Loucy (cell line): ENCODE results near the gene KPNA6.

Experiments
- H2AFZ ChIP-seq: fragments of 200-600 bp; sonication (generic); 2 replicates; pipeline ENCODE4 v1.6.0; 2016; ENCODE audit warnings: antibody characterized with exemption, mild to moderate bottlenecking, low read length, moderate library complexity
- H3F3A ChIP-seq: fragments of 200-600 bp; 2 replicates; pipeline ENCODE4 v1.6.0; 2016; ENCODE audit warnings: antibody characterized with exemption, low read depth, mild to moderate bottlenecking
- H3K27me3 ChIP-seq: fragments of 200-600 bp; sonication (generic); 2 replicates; pipeline ENCODE4 v1.6.1; 2014; ENCODE audit warnings: low read length, mild to moderate bottlenecking; ENCODE audit not compliant: insufficient read depth, poor library complexity, severe bottlenecking
- H3K36me3 ChIP-seq: fragments of 200-600 bp; sonication (generic); 2 replicates; pipeline ENCODE4 v1.6.1; 2016; ENCODE audit warnings: low read length; ENCODE audit not compliant: insufficient read depth
- H3K4me1 ChIP-seq: fragments of 200-600 bp; sonication (generic); 2 replicates; pipeline ENCODE4 v1.5.1; 2014; ENCODE audit warnings: low read length, mild to moderate bottlenecking; ENCODE audit not compliant: insufficient read depth, poor library complexity, severe bottlenecking
- H3K4me2 ChIP-seq: fragments of 200-600 bp; sonication (generic); 2 replicates; pipeline ENCODE4 v1.6.0; 2014; ENCODE audit warnings: antibody characterized with exemption, low read length, low read depth, mild to moderate bottlenecking; ENCODE audit not compliant: poor library complexity, severe bottlenecking
- H3K4me3 ChIP-seq: fragments of 200-600 bp; sonication (generic); 2 replicates; pipeline ENCODE4 v1.5.1; 2014; ENCODE audit warnings: low read length, mild to moderate bottlenecking, mixed read lengths; ENCODE audit not compliant: poor library complexity, severe bottlenecking
- H3K79me2 ChIP-seq: fragments of 200-600 bp; sonication (generic); 2 replicates; pipeline ENCODE4 v1.6.1; 2014; ENCODE audit warnings: low read length; ENCODE audit not compliant: insufficient read depth
- H3K9ac ChIP-seq: fragments of 200-600 bp; sonication (generic); 2 replicates; pipeline ENCODE4 v1.6.0; 2014; ENCODE audit warnings: mild to moderate bottlenecking, low read depth, low read length, moderate library complexity; ENCODE audit not compliant: poor library complexity, severe bottlenecking
- H3K9me2 ChIP-seq: fragments of 200-600 bp; sonication (generic); replicated peaks from 2 replicates; pipeline ENCODE4 v1.6.1; 2016; ENCODE audit warnings: low read depth, low read length, mixed read lengths
- H3K9me3 ChIP-seq: fragments of 200-600 bp; sonication (generic); 2 replicates; pipeline ENCODE4 v1.6.1; 2014; ENCODE audit warnings: mild to moderate bottlenecking, antibody characterized with exemption, low read length, low read depth; ENCODE audit not compliant: insufficient read depth
- H4K20me1 ChIP-seq: fragments of 200-600 bp; sonication (generic); 2 replicates; pipeline ENCODE4 v1.6.0; 2014; ENCODE audit warnings: antibody characterized with exemption, low read length, mild to moderate bottlenecking; ENCODE audit not compliant: insufficient read depth, poor library complexity, severe bottlenecking
- EZH2phosphoT487 ChIP-seq: fragments of 200-600 bp; IDR thresholded peaks from 2 replicates; pipeline ENCODE4 v1.6.1; 2018; ENCODE audit warnings: antibody characterized with exemption, mild to moderate bottlenecking, moderate library complexity, borderline replicate concordance
- TF ChIP-seq, protein P1 (sequence below): fragments of 200-600 bp; sonication (generic); conservative IDR thresholded peaks from 2 replicates; pipeline ENCODE4 v1.5.1; 2014; ENCODE audit warnings: mild to moderate bottlenecking, antibody characterized with exemption, low read length

The KPNA6 gene

GRCh38 chr1:32194984-32195383 lies 87.1 kb downstream of the KPNA6 start:
- H3F3A ChIP-seq, result peaks cover 7% of the 10 kb centered on the region; the same call in 1 of the 2 replicates
- peaks cover 31% of the 10 kb centered on the region for H3K4me1 ChIP-seq
- H3K4me2 ChIP-seq, result no peak overlapping the region
- H3K9me3 ChIP-seq, result no peaks in the 10 kb centered on the region
- H3K79me2 ChIP-seq, result peaks cover 1% of the 10 kb centered on the region; the same call in 1 of the 2 replicates
- H2AFZ ChIP-seq, result no peak overlapping the region
- TF ChIP-seq EZH2phosphoT487, result no peak
- TF ChIP-seq, protein P1, sequence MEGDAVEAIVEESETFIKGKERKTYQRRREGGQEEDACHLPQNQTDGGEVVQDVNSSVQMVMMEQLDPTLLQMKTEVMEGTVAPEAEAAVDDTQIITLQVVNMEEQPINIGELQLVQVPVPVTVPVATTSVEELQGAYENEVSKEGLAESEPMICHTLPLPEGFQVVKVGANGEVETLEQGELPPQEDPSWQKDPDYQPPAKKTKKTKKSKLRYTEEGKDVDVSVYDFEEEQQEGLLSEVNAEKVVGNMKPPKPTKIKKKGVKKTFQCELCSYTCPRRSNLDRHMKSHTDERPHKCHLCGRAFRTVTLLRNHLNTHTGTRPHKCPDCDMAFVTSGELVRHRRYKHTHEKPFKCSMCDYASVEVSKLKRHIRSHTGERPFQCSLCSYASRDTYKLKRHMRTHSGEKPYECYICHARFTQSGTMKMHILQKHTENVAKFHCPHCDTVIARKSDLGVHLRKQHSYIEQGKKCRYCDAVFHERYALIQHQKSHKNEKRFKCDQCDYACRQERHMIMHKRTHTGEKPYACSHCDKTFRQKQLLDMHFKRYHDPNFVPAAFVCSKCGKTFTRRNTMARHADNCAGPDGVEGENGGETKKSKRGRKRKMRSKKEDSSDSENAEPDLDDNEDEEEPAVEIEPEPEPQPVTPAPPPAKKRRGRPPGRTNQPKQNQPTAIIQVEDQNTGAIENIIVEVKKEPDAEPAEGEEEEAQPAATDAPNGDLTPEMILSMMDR, result no peak
- no peak overlapping the region for H3K4me3 ChIP-seq
- H3K9me2 ChIP-seq, result no peaks in the 10 kb centered on the region
- H3K36me3 ChIP-seq, result peaks cover 66% of the 10 kb centered on the region; the same call in 1 of the 2 replicates
- no peak overlapping the region for H3K9ac ChIP-seq
- peaks cover 68% of the 10 kb centered on the region for H4K20me1 ChIP-seq
- H3K27me3 ChIP-seq, result no peaks in the 10 kb centered on the region

- Histone ChIP-seq H3K4me2 (peak overlapping the region; percentile 65), H3K9me2 (no peaks in the 10 kb centered on the region), H4K20me1 (peaks cover 66% of the 10 kb centered on the region), H3K36me3 (peaks cover 60% of the 10 kb centered on the region; the same call in 1 of the 2 replicates), H3K9ac (no peak overlapping the region), H3K4me3 (no peak overlapping the region), H3F3A (peaks cover 7% of the 10 kb centered on the region; the same call in 1 of the 2 replicates), H3K9me3 (no peaks in the 10 kb centered on the region), H3K79me2 (no peaks in the 10 kb centered on the region), H2AFZ (no peak overlapping the region), H3K27me3 (no peaks in the 10 kb centered on the region), H3K4me1 (peaks cover 37% of the 10 kb centered on the region)
- TF ChIP-seq, protein P1, result no peak
- TF ChIP-seq EZH2phosphoT487, result no peak
Measured at GRCh38 chr1:32195531-32195930, 87.7 kb downstream of the KPNA6 start.

GRCh38 chr1:32195972-32196823 lies 88.3 kb downstream of the KPNA6 start:
- no peaks in the 10 kb centered on the region for H3K79me2 ChIP-seq
- TF ChIP-seq, protein P1, result no peak
- no peak for TF ChIP-seq EZH2phosphoT487
- H3K27me3 ChIP-seq, result no peaks in the 10 kb centered on the region
- H3K4me2 ChIP-seq, result peak overlapping the region; percentile 65
- H3K36me3 ChIP-seq, result peaks cover 54% of the 10 kb centered on the region; the same call in 1 of the 2 replicates
- no peak overlapping the region for H3K9ac ChIP-seq
- no peaks in the 10 kb centered on the region for H3K9me2 ChIP-seq
- H3K9me3 ChIP-seq, result no peaks in the 10 kb centered on the region
- peaks cover 7% of the 10 kb centered on the region; the same call in 1 of the 2 replicates for H3F3A ChIP-seq
- peaks cover 37% of the 10 kb centered on the region for H3K4me1 ChIP-seq
- no peak overlapping the region for H2AFZ ChIP-seq
- peak overlapping the region; percentile 25 for H3K4me3 ChIP-seq
- peaks cover 63% of the 10 kb centered on the region for H4K20me1 ChIP-seq
